ENCODE measurements around the gene EIF1AX. TPM values are rescaled to one million over a fixed set of nuclear protein-coding genes. Genes with fewer than 3 reads are reported as not detected.
"Not testable (repeated sequence)": the region's sequence is repeated elsewhere in the genome, so short reads cannot be mapped to it uniquely, and the experiment has no call there.

The EIF1AX gene
- total RNA-seq, 1 donor from 2014 or later: 44.9 TPM

DNA sequence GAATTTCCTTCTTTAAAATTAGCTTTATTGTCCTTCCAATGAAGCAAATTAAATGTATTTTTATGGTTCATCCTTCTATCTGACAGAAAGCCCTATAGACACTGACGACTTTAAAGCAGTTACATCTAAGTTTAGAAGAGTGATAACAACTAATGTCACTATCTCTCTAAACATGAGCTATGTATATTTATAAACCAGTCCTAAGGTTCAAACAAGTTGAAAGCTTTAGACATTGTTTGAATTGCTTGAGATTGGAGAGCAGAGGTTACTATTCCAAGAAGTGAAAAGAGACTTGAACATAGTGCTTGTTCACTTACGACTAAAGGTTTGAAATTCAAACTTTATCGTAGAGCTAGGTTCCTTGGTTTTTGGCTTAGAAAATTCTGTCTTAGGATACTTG, 30.2 kb upstream of the EIF1AX start:
- DNase-seq (ENCODE audit: low read depth): no peak
- no peak overlapping the region for H3K4me3 ChIP-seq (ENCODE audit: low read depth, low read length)
- TF ChIP-seq, protein P1, sequence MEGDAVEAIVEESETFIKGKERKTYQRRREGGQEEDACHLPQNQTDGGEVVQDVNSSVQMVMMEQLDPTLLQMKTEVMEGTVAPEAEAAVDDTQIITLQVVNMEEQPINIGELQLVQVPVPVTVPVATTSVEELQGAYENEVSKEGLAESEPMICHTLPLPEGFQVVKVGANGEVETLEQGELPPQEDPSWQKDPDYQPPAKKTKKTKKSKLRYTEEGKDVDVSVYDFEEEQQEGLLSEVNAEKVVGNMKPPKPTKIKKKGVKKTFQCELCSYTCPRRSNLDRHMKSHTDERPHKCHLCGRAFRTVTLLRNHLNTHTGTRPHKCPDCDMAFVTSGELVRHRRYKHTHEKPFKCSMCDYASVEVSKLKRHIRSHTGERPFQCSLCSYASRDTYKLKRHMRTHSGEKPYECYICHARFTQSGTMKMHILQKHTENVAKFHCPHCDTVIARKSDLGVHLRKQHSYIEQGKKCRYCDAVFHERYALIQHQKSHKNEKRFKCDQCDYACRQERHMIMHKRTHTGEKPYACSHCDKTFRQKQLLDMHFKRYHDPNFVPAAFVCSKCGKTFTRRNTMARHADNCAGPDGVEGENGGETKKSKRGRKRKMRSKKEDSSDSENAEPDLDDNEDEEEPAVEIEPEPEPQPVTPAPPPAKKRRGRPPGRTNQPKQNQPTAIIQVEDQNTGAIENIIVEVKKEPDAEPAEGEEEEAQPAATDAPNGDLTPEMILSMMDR (conservative IDR thresholded peaks at IDR 0.05; ENCODE audit: low read depth, low read length): no peak

- H3K4me3 ChIP-seq (ENCODE audit: low read depth, low read length); DNase-seq (ENCODE audit: low read depth): not testable (repeated sequence)
Observed at GRCh38 chrX:20162516-20162915, 20.9 kb upstream of the EIF1AX start.

DNA sequence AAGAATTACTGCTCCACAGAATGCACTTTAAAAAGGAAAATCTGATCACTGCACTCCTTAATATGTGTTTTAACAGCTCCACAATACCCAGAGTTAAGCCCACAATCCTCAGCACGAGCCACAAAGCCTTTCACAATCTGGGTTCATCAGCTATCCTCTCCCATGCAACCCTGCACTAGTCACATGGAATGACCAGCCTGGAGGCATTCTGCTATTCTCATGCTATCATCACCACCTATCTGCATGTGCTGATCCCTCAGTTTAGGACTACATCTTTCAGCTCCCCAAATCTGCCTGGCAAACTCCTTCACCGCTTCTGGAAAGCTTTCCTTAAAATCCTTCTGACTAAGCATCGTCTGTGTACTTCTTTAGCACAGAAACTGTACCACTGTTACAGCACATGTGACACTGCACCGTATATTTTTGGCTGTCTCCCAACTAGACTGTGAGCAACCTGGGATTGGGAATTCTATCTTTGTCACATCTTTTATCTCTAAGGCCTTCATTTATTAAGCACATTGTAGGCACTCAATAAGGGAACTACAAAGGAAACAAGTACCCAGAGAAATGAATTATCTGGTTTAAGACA, 18.3 kb upstream of the EIF1AX start:
- H3K4me3 ChIP-seq (ENCODE audit: low read depth, low read length): no peak overlapping the region
- TF ChIP-seq, protein P1 (conservative IDR thresholded peaks at IDR 0.05; ENCODE audit: low read depth, low read length): no peak
- DNase-seq (ENCODE audit: low read depth): no peak

GRCh38 chrX:20151689-20152088, 10.1 kb upstream of the EIF1AX start:
- TF ChIP-seq, protein P1 (conservative IDR thresholded peaks at IDR 0.05; ENCODE audit: low read depth, low read length): no peak
- DNase-seq (ENCODE audit: low read depth): no peak
- H3K4me3 ChIP-seq (ENCODE audit: low read depth, low read length): no peak overlapping the region

DNA sequence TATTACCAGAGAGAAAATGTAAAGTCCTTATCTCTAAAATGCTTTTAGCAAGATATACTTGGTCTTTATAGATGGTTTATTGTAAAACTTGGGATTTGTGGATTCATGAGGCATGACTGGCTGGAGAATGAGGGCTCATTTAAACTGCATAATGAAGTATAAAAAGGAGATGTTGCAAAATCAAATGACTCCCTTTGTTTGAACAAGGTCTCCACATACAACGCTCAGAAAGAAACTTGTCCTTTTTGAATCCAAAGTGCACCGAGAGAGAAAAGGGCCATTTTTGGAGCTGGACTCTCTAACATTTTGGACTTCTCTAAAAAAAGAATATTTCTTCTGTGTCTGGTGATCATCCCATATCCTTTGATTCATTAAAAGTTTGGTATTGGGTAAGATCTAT, 7.7 kb upstream of the EIF1AX start:
- no peak for DNase-seq (ENCODE audit: low read depth)
- TF ChIP-seq, protein P1 (conservative IDR thresholded peaks at IDR 0.05; ENCODE audit: low read depth, low read length): no peak
- H3K4me3 ChIP-seq (ENCODE audit: low read depth, low read length): no peak overlapping the region

DNA sequence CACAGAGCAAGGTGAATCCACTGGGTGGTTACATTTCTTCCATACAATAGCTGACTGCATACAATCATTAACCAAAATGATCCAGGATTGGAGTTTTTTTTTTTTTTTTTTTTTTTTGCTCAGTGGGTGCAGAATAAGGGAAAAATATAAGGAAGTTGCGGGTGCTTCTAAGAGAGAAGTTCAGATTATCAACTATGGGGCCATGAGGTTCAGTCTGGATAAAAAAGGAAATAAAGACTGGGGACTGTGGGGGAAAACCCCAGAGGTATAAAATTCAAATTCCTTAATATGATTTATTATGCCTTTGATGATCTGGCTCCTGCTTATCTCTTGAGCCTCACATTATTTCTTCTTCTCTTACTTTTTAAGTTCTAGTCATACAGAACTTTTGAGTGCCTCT, 5.9 kb upstream of the EIF1AX start:
- H3K4me3 ChIP-seq (ENCODE audit: low read depth, low read length): no peak overlapping the region
- TF ChIP-seq, protein P1 (conservative IDR thresholded peaks at IDR 0.05; ENCODE audit: low read depth, low read length): no peak
- DNase-seq (ENCODE audit: low read depth): no peak

DNA sequence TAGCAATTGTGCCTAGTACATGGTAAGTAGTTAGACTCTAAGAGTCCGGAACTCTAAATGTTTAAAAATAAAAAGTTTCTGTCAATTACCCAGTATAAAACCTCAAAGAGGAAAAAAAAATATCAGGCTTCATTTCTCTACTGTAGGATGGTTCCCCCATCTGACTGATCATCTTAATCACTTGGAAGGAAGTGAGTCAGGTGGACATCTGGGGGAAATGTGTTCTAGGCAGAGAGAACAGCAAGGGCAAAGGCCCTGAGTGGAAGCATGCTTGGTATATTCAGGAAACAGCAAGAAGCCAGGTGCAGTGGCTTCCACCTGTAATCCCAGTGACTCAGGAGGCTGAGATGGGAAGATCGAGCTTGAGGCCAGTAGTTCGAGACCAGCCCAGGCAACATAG, 2.9 kb upstream of the EIF1AX start:
- H3K4me3 ChIP-seq (ENCODE audit: low read depth, low read length): no peak overlapping the region
- DNase-seq (ENCODE audit: low read depth): no peak
- TF ChIP-seq, protein P1 (conservative IDR thresholded peaks at IDR 0.05; ENCODE audit: low read depth, low read length): no peak

All from epithelial cell of proximal tubule (primary cell).